ENCODE data around the gene PDCD7. TPM values are rescaled to one million over a fixed set of nuclear protein-coding genes. Genes with fewer than 3 reads are reported as not detected.

The PDCD7 gene
- total RNA-seq, 1 experiment from 2014 or later: 31.6 TPM

GRCh38 chr15:65182538-65182937 lies 48.9 kb upstream of the PDCD7 start:
- RAD21 ChIA-PET (ENCODE audit: low non-redundant PET in 1 of 2, low total read pairs in 2 of 2, uncharacterized antibody in 2 of 2, unreplicated experiment in 2 of 2): no interaction called here
- no peak overlapping the region for H3K4me2 ChIP-seq (ENCODE audit: low read length)
- no peak for ATAC-seq
- H3K36me3 ChIP-seq (ENCODE audit: control insufficient read depth in 1 of 2, insufficient read depth in 2 of 2, low read length in 2 of 2): peaks cover 19 to 20% of the 10 kb centered on the region in 2 experiments; a peak in 3 of 4 replicates
- H3K9ac ChIP-seq (ENCODE audit: low read length): no peak overlapping the region
- H3K27ac ChIP-seq (ENCODE audit: low read depth, low read length): no peak overlapping the region
- intact Hi-C loops (cut with micrococcal nuclease): no loop called here
- peaks cover 58% of the 10 kb centered on the region for H3K79me2 ChIP-seq (ENCODE audit: insufficient read depth, low read length)
- H3K9me3 ChIP-seq (ENCODE audit: control insufficient read depth in 1 of 2, insufficient read depth in 1 of 2, low read depth in 1 of 2, low read length in 2 of 2): no peaks in the 10 kb centered on the region
- peaks cover 8 to 22% of the 10 kb centered on the region in 2 experiments for H3K4me1 ChIP-seq (ENCODE audit: control insufficient read depth in 1 of 2, insufficient read depth in 2 of 2, low read length in 2 of 2)
- H3K9me2 ChIP-seq (ENCODE audit: insufficient read depth): no peaks in the 10 kb centered on the region
- no peak for DNase-seq (ENCODE audit: low read depth, low spot score)
- no peaks in the 10 kb centered on the region for H3K27me3 ChIP-seq (ENCODE audit: insufficient read depth, low read length)
- no peaks in the 10 kb centered on the region for H4K20me1 ChIP-seq (ENCODE audit: insufficient read depth)
- BruUV-seq (replicated peaks): no TSS peak
- no peak overlapping the region for H3K4me3 ChIP-seq (replicated peaks in 1 of 2; ENCODE audit: low read depth in 1 of 2, low read length in 2 of 2)
- TF ChIP-seq TCF7L2 (IDR thresholded peaks at IDR 0.05; ENCODE audit: borderline replicate concordance, extremely low read depth, insufficient read depth, insufficient read length) (no peak), YY1 (IDR thresholded peaks at IDR 0.05; ENCODE audit: extremely low read depth, insufficient replicate concordance, low read depth, low read length) (no peak), SP1 (IDR thresholded peaks at IDR 0.05; ENCODE audit: low read depth) (no peak), ZNF274 (IDR thresholded peaks at IDR 0.05; ENCODE audit: low read depth, low read length) (no peak), SIN3A (IDR thresholded peaks at IDR 0.05; ENCODE audit: low read depth) (no peak), ZFX (IDR thresholded peaks at IDR 0.05) (no peak), CEBPB (IDR thresholded peaks at IDR 0.05; ENCODE audit: low read depth) (no peak), EGR1 (IDR thresholded peaks at IDR 0.05; ENCODE audit: low read depth) (no peak), EZH2phosphoT487 (IDR thresholded peaks at IDR 0.05; ENCODE audit: borderline replicate concordance) (no peak), CBX3 (IDR thresholded peaks at IDR 0.05; ENCODE audit: low read depth) (no peak), ELF1 (IDR thresholded peaks at IDR 0.05; ENCODE audit: borderline replicate concordance, low read depth) (no peak), FOSL1 (IDR thresholded peaks at IDR 0.05; ENCODE audit: low read depth) (no peak), EZH2 (IDR thresholded peaks at IDR 0.05) (no peak)
- TF ChIP-seq, protein P1, sequence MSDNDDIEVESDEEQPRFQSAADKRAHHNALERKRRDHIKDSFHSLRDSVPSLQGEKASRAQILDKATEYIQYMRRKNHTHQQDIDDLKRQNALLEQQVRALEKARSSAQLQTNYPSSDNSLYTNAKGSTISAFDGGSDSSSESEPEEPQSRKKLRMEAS (IDR thresholded peaks at IDR 0.05): no peak
- TF ChIP-seq, protein P2, sequence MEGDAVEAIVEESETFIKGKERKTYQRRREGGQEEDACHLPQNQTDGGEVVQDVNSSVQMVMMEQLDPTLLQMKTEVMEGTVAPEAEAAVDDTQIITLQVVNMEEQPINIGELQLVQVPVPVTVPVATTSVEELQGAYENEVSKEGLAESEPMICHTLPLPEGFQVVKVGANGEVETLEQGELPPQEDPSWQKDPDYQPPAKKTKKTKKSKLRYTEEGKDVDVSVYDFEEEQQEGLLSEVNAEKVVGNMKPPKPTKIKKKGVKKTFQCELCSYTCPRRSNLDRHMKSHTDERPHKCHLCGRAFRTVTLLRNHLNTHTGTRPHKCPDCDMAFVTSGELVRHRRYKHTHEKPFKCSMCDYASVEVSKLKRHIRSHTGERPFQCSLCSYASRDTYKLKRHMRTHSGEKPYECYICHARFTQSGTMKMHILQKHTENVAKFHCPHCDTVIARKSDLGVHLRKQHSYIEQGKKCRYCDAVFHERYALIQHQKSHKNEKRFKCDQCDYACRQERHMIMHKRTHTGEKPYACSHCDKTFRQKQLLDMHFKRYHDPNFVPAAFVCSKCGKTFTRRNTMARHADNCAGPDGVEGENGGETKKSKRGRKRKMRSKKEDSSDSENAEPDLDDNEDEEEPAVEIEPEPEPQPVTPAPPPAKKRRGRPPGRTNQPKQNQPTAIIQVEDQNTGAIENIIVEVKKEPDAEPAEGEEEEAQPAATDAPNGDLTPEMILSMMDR (IDR thresholded peaks at IDR 0.05 in 2 of 3, conservative IDR thresholded peaks at IDR 0.05 in 1 of 3; ENCODE audit: borderline replicate concordance in 1 of 3, insufficient read depth in 1 of 3, low read depth in 2 of 3, low read length in 2 of 3): no peak
- TF ChIP-seq, protein P3, sequence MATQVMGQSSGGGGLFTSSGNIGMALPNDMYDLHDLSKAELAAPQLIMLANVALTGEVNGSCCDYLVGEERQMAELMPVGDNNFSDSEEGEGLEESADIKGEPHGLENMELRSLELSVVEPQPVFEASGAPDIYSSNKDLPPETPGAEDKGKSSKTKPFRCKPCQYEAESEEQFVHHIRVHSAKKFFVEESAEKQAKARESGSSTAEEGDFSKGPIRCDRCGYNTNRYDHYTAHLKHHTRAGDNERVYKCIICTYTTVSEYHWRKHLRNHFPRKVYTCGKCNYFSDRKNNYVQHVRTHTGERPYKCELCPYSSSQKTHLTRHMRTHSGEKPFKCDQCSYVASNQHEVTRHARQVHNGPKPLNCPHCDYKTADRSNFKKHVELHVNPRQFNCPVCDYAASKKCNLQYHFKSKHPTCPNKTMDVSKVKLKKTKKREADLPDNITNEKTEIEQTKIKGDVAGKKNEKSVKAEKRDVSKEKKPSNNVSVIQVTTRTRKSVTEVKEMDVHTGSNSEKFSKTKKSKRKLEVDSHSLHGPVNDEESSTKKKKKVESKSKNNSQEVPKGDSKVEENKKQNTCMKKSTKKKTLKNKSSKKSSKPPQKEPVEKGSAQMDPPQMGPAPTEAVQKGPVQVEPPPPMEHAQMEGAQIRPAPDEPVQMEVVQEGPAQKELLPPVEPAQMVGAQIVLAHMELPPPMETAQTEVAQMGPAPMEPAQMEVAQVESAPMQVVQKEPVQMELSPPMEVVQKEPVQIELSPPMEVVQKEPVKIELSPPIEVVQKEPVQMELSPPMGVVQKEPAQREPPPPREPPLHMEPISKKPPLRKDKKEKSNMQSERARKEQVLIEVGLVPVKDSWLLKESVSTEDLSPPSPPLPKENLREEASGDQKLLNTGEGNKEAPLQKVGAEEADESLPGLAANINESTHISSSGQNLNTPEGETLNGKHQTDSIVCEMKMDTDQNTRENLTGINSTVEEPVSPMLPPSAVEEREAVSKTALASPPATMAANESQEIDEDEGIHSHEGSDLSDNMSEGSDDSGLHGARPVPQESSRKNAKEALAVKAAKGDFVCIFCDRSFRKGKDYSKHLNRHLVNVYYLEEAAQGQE (IDR thresholded peaks at IDR 0.05; ENCODE audit: low read depth): no peak
- POLR2A ChIA-PET: interaction anchor here (1.4 kb wide), 1 partner anchor 123 kb away, joined by 7 read pairs; the partner anchor contains the start of gene RNU5B-1
- CTCF ChIA-PET: no interaction called here
- no peak overlapping the region for H2AFZ ChIP-seq (ENCODE audit: low read depth, low read length, poor library complexity, severe bottlenecking)
